Skin epidermis (tissue), 12 donors: ENCODE results near the gene POGLUT2.

ENCODE experiments used
- H3K27ac ChIP-seq, 21 experiments: fragments of 200-600 bp; sonication (generic) in 11 of 21; one replicate each; pipeline ENCODE4 v1.5.0; 2020; ENCODE audit warnings: mild to moderate bottlenecking in 3 of 21, inconsistent platforms in 2 of 21, moderate library complexity in 2 of 21
- H3K4me3 ChIP-seq, 7 experiments: fragments of 200-600 bp; sonication (generic) in 2 of 7; one replicate each; pipeline ENCODE4 v1.5.0; 2020; ENCODE audit warnings: inconsistent platforms in 2 of 7, mild to moderate bottlenecking in 2 of 7, moderate library complexity in 1 of 7

POGLUT2 gene

DNA sequence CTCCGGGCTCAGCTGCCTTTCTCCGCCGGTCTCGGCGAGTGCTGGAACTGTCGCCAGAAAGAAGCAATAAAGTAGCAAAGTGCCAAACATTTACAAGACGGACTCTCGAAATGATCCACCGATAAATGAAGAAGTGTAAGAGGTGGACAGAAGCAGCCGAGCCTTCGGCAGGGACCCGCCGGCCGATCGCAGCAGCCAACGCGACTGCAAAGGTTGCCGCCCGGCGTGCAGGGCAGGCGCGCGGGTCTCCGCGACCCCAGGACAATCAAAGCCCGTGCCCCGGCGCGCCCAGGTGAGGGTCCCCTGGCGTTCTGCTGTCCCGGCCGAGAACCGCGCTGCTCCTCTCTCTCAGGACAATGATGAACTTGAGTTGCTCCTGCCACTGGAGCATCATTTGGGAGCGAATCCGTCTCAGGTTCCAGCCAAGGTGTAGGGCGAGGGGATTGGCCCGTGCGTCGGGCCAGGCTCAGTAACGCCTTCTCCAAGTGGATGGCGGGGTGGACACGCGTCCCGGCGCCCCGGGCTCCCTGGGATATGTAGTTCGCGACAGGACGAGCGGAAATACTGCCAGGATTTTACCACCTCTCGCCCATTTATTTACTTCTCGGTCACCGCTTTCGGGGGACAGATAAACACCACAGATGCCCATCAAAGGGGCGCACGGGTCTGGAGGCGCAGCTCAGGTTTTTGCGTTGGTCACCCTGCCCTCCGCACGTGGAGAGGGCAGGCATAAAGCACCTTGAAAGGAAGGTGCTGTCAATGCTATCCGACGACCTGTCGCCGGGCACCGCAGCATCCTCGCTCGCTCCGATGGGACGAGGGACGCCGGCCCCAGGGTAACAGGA lies at the start of gene POGLUT2, which contains the start of gene BIVM:
Gene POGLUT2 (minus strand): TSS at position 396 of the 845 bp plus-strand sequence. CDS start 306 bp downstream, at position 90.
Gene BIVM (plus strand): TSS at position 539 of the 845 bp plus-strand sequence. CDS start 8,149 bp downstream, outside the sequence.
- peak within 1 kb of the TSS; percentile 35 to 92 (median 83) for H3K27ac ChIP-seq
- peak within 1 kb of the TSS; percentile 49 to 76 (median 71) for H3K4me3 ChIP-seq

DNA sequence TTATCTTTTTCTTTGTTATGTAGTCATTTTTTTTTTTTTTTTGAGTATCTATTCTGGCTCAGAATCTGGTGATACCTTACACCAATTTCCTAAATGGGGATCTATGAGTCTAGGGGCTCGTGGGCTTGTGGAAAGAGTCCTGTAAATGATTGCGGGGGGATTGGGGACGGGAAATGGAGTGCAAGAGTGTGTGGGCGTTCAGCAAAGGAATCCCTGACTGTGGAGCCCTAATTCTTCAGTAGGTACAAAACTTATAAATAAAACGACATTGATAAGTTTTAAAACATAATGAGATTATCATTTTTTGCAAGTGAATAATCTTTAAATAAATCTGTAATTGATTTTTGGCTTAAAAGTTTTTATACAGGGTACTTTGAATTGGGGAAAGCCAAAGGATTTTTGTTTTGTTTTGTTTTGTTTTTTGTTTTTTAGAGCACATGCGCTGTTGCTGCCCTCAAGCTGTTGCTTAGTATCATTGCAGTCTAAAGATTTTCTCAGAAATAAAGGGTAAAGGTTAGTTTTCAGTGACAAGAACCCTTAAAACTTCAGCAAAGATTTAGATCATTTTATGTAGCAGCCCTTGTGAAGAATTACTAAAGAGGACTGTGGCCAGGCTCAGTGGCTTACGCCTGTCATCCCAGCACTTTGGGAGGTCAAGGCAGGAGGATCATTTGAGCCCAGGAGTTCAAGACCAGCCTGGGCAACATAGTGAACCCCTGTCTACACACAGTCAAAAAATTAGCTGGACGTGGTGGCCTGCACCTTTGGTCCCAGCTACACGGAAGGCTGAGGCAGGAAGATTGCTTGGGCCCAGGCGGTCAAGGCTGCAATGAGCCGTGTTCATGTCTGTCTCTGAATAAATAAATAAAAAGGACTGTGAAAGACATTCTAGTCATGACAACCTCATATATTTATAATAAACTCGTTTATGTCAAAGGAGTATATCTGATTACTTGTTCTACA lies 48.8 kb upstream of the POGLUT2 start:
- peak overlapping the region in 19 of 21 experiments; percentile 26 to 99 (median 97) for H3K27ac ChIP-seq
- H3K4me3 ChIP-seq, result peak overlapping the region; percentile 79 to 99 (median 94)

DNA sequence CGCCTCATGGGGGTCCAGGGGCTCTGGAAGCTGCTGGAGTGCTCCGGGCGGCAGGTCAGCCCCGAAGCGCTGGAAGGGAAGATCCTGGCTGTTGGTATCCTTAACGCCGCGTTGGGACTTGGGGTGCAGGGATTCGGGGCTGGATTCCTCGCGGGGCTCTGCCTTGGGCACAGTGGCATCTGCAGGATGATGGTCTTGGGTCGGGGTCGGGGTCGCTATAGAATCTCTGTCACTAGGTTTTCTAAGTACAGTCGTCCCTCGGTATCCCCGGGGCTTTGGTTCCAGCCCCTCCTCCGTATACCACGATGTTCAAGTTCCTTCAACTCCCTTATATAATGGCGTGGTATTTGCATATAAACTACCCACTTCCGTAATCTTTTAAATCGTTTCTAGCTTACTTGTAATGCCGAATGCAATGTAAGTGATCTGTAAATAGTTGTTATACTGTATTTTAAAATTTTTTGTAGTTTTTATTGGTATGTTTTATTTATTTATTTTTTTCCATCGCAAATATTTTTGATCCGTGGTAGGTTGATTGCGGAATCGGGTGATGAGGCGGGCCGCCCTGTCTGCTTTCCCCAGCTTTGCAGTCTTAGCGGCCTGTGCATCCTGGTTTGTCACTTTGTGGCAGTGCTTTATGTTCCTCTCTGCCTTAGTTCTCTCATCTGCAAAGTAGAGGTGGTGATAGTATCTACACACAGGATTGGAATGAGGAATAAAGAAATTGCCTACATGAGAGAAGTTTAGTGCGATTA lies 47.7 kb upstream of the POGLUT2 start:
- Histone ChIP-seq H3K27ac (peak overlapping the region; percentile 74 to 99 (median 97)), H3K4me3 (peak overlapping the region; percentile 79 to 99 (median 94))

DNA sequence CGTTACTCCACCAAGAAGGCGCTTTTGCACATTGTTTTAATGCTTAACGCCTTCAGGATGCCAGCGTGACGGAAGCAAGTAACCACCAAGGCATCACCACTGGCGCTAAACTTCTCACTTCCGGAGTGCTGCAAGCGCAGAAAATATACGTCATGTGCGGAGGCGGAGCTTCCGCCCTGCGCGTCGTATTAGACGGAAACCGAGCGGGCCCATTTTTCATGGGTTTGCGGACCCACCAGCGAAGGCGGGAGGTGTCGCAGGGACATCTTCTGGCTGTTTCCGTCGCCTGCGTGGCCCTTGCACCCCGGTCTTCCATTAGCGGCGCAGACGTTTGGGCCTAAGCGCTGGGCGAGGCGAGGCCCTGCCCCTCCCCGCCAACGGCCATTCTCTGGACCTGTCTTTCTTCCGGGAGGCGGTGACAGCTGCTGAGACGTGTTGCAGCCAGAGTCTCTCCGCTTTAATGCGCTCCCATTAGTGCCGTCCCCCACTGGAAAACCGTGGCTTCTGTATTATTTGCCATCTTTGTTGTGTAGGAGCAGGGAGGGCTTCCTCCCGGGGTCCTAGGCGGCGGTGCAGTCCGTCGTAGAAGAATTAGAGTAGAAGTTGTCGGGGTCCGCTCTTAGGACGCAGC lies 47.0 kb upstream of the POGLUT2 start, which contains the start of gene ERCC5:
Gene ERCC5 (plus strand): TSS at position 403 of the 631 bp plus-strand sequence. CDS start 235 bp downstream, outside the sequence.
- peak within 1 kb of the TSS; percentile 74 to 99 (median 97) for H3K27ac ChIP-seq
- peak within 1 kb of the TSS; percentile 79 to 99 (median 94) for H3K4me3 ChIP-seq

DNA sequence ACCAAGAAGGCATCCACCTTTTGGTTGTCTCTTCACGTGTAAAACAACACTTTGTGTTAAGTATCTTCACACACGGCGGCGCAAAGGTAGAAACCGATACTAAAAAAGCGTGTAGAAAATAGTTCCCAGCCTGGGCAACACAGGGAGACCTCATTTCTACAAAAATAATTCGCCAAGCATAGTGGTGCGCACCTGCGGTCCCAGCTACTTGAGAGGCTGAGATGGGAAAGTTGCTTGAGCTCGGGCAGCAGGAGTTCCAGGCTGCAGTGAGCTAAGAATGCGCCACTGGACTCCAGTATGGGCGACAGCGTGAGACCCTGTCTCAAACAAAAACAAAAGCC lies 46.5 kb upstream of the POGLUT2 start:
- Histone ChIP-seq H3K4me3 (peak overlapping the region; percentile 79 to 99 (median 94)), H3K27ac (peak overlapping the region; percentile 74 to 99 (median 97))

DNA sequence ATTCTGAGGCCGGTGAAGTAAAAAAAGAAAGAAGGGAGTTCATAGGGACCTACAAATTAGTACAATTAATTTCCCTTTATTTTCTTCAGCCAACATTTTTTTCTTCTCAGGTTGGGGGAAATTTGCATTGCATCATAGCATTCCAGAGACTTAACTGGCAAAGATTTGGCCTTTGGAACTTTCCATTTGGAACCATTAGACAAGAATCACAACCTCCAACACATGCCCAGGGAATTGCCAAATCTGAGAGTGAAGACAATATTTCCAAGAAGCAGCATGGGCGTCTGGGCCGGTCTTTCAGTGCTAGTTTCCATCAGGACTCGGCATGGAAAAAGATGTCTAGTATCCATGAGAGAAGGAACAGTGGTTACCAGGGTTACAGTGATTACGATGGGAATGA lies 40.7 kb upstream of the POGLUT2 start:
- Histone ChIP-seq H3K4me3 (no peak overlapping the region), H3K27ac (no peak overlapping the region)

DNA sequence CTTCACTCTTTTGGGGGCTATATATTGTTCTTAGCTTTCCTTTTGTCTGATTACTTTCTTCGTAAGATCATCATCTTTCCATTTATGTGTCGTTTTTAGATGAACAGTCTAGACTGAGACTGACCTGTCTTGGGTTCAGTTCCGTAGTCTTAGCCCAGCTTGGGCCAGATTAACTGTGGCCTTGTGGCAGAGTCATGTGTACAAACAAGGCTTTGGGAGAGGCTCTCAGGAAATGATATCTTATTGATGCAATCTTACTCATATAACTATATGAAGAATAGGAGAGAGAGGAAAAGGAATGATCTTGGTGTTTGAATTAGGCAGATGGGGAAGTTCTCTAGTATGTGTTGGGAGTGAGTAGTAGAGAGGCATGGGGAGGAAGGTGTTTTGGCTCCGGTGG lies 40.2 kb upstream of the POGLUT2 start:
- no peak overlapping the region for H3K4me3 ChIP-seq
- H3K27ac ChIP-seq, result no peak overlapping the region

DNA sequence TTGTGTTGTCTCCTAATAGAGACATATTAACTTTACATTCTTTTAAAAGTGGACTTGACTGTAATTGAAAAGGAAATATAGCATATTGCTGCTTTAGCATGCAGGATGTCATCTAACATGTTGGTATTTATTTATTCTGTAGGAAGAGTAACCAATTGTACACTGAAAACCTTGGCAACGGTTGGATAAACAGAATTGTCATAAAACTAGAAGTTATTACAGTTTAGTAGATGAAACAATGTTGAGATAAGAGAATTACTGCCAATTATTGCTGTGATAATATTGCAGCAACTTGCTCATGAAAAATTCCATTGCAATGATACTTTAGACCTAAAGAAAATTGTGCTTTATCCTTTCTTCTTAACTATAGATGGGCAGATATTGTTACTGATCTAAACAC lies 39.5 kb upstream of the POGLUT2 start:
- Histone ChIP-seq H3K4me3 (no peak overlapping the region), H3K27ac (no peak overlapping the region)

DNA sequence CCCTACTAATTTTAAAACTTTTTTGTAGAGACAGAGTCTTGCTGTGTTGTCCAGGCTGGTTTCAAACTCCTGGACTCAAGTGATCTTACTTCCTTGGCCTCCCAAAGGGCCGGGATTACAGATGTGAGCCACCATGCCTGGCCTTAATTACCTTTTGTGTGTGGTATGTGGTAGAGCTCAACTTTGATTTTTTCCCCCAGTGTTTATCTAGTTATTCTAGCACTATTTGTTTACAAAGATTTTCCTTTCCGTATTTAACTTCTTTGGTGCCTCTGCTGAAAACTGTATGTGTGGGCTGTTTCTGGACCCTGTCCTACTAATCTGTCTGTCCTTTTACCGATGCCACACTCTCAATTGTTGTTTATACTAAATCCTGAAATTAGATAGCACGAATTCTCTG lies 37.7 kb upstream of the POGLUT2 start:
- Histone ChIP-seq H3K27ac (no peak overlapping the region), H3K4me3 (no peak overlapping the region)

DNA sequence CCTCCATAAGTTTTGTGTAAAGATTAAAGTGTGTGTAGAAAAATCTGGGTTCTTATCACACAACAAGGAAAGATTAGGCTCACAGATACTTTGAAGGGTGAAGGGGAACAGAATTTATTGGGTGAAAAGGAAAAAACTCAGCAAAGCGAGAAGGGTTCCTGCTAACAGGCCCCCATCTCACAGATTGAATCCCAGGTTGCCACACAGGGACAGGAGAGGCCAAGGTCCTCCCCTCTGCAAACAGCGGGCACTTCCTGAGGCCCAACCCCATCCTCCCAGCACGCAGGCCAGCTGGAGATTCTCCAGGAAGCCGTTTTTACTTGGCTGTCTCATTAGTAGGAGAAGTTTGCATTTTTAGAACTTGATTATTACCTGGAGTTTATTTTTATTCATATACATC lies 31.9 kb upstream of the POGLUT2 start:
- Histone ChIP-seq H3K4me3 (no peak overlapping the region), H3K27ac (no peak overlapping the region)

DNA sequence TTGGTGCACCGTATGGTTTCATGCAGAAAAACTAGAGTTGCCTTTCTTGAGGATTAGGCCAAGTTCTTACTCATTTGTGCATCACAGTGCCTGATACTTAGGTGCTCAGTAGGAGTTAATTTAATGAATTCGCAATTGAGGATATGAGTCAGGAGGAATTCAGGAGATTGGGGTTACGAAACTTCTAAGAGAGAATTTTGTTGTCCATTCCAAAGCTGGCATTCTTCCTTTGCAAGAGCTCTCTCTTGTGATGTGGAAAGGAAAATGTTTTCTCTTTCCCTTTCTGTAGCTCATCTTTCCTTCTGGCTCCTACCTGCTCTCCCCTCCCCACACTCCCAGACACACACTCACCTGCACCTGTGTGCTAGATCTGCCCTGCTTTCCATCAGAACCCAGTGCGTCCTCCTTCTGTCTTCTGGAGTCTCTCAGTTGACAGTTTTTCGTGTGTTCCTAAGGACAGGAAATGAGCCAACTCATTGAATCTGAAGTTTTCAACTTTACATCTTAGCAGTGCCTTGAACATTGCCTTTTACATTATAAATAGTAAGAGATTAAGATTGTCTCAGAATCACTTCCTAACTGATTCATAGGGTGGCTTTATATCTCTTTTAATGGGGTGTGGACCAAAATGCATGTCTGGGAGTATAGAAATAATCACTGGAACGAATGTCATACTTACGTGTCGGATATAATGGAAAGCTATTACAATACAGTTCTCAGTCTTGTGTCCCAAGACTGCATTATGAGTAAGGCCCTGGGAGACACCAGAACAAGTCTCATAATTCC lies 27.3 kb upstream of the POGLUT2 start:
- Histone ChIP-seq H3K27ac (peak overlapping the region in 1 of 21 experiments; percentile 22), H3K4me3 (no peak overlapping the region)

DNA sequence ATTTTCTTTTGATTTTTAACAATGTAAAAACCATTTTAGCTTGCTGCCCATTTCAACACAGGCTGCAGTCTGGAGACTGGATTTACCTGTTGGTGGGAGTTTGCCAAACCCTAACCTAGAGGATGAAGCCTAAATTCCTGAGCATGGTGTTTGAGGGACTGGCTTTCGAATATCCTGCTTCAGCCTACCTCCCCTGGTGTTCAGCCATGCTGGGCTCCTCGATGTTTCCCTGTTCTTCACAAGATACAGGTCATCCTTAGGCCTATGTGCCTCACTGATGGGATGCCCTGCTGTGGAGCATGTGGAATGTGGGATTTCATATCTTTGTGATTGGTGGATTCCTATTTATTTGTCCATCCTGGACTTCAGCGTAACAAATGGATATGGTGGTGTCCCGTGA lies 26.6 kb upstream of the POGLUT2 start:
- no peak overlapping the region for H3K27ac ChIP-seq
- H3K4me3 ChIP-seq, result no peak overlapping the region

DNA sequence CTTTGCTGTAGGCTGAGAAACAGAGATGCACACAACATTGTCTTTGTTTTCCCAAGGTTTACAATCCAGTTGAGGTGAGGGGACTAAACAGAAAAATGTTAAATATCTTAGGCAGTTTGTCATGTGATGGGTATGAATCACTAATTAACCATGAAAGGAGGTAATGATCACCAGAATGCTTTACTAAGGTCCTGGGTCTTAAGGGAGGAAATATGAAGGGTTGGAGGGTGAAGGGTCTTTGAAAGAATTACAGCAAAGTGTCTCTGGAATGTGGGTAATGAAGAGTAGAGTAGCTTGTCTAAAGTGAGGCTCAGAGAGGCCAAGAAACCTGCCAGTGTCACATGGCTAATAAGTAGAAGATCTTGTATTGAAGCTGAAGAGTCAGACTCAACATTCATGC lies 19.1 kb upstream of the POGLUT2 start:
- H3K27ac ChIP-seq, result no peak overlapping the region
- H3K4me3 ChIP-seq, result no peak overlapping the region

DNA sequence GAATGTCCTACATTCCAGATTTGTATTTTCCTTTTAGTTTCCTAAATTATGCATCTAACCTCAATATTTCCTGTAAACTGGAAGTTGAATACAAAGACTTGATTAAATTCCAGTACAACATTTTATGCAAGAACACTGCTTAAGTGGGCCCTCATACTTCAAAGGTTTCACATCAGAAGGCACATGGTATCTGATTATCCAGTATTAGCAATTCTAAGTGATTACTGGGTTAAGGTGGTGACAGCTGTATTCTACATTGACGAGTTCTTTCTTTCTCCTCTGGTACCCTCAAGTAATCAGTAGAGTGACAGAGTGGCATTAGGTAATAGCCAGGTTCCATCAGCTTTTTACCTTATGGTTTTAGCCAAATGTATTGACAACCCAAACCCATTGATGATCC lies 18.5 kb upstream of the POGLUT2 start:
- Histone ChIP-seq H3K27ac (no peak overlapping the region), H3K4me3 (no peak overlapping the region)

DNA sequence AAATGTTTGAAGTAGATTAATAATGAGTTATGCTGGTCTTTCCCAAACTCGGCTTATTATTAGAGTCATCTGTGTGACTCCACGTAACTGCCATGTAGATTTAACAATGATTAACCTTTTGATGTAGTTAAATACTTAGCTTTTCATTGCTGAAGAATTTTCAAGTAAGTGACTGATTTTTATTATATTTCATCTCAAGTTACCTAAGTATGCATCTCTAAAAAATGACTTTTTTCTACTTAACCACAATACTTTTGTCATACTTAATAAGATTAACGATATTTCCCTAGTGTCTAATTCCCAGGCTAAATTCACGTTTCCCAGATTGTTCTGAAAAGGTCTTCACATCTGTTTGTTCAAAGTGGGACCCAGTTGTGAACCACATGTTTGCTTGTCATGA lies 17.9 kb upstream of the POGLUT2 start:
- no peak overlapping the region for H3K27ac ChIP-seq
- H3K4me3 ChIP-seq, result no peak overlapping the region

DNA sequence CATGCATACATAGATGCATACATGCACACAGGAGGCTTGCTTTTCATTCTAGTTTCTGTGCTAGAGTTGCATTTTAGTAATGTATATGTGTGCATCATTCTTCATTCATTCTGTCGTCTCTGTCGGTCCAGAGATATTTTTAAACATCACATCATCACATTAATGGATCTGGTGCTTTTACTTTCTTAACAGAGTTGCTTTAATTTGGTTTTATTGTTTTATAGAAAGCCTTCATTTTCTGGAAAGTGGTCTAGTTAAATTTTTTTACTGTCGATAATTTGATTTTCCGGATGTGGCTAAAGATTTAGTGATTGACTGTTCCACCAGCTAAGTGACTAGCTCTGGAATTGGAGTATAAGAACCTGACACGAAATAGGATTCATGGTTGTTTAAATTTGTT lies 17.0 kb upstream of the POGLUT2 start:
- no peak overlapping the region for H3K4me3 ChIP-seq

DNA sequence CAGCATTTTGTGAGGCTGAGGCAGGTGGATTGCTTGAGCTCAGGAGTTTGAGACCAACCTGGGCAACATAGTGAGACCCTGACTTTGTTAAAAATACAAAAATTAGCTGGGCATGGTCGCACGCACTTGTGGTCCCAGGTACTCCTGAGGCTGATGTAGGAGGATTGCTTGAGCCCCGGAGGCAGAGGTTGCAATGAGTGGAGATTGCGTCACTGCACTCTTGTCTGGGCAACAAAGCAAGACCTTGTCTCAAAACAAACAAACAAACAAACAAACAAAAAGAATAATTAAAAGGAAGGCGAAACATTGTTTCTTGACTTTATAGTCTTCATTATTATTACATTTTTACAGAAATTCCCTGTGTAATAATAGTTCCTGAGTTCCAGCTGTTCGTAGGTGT lies 16.0 kb upstream of the POGLUT2 start:
- Histone ChIP-seq H3K27ac (no peak overlapping the region), H3K4me3 (no peak overlapping the region)

More for the DNA sequence above, 17.0 kb upstream of the POGLUT2 start:
- no peak overlapping the region for H3K27ac ChIP-seq

DNA sequence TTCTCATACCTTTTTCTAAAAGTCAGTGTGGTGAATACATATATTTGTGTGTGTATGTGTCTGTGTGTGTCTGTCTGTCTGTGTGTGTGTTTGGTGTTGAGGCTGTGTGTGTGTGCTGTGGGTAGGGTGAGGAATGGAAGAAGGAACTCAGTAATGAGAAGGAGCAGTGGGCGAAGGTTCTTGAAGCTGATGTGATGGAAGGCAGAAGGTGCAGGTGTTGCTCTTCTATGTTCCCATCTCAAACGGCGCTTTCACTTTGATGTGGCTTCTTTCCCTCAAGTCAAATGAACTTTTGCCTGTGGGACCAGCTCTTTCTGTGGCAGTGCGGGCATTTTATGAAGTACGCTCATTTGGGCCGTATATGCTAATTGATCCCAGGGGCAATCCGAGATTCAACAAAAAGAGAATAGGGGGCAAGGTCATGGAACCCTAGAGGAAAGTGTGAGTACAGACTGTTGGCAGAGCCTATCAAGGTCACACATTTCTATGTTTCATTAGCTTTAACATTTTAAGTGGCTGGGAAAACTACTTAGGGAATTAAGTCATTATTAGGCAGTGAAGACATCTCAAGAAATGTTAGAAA lies 15.3 kb upstream of the POGLUT2 start:
- Histone ChIP-seq H3K27ac (no peak overlapping the region), H3K4me3 (no peak overlapping the region)
